ENCODE data around the gene PLXNA1. TPM values are rescaled to one million over a fixed set of nuclear protein-coding genes. Genes with fewer than 3 reads are reported as not detected.
A peak's percentile ranks its signal among the peaks of the same experiment; 100 is the strongest.

Gene PLXNA1
- total and polyA plus RNA-seq, 8 donors: 6.4 to 20.0 (median 8.5) TPM

GRCh38 chr3:127020543-127020942 is 37.6 kb downstream of the PLXNA1 start:
- ATAC-seq: no peak

GRCh38 chr3:127022849-127023248 is 39.9 kb downstream of the PLXNA1 start:
- no peak for FAIRE-seq
- 90 to 91% methylated on average over 6 to 7 of the region's 7 CpGs for WGBS, 2 donors

More at GRCh38 chr3:127020543-127020942, 37.6 kb downstream of the PLXNA1 start:
- Histone ChIP-seq H3K27me3 (no peaks in the 10 kb centered on the region), H3K27ac (no peak overlapping the region), H3K9me3 (no peaks in the 10 kb centered on the region), H3K4me1 (no peaks in the 10 kb centered on the region), H3K36me3 (peaks cover 2 to 37% (median 13%) of the 10 kb centered on the region in 3 donors), H3K4me3 (no peak overlapping the region)
- 92 to 95% methylated on average over 13 of the region's 13 CpGs for WGBS, 2 donors
- no peak for TF ChIP-seq CTCF (IDR thresholded peaks at IDR 0.05)
- no peak for FAIRE-seq
- no peak for DNase-seq
- intact Hi-C loops (cut with DNase I): no loop called here

GRCh38 chr3:127025456-127025855 is 42.5 kb downstream of the PLXNA1 start:
- intact Hi-C loops (cut with DNase I): no loop called here
- FAIRE-seq: no peak
- H3K36me3 ChIP-seq: peaks cover 2 to 23% (median 8%) of the 10 kb centered on the region in 3 donors
- DNase-seq: no peak
- H3K27ac ChIP-seq: no peak overlapping the region
- H3K4me1 ChIP-seq: no peaks in the 10 kb centered on the region
- H3K4me3 ChIP-seq: no peak overlapping the region
- no peaks in the 10 kb centered on the region for H3K9me3 ChIP-seq
- ATAC-seq: no peak
- no peak for TF ChIP-seq CTCF (IDR thresholded peaks at IDR 0.05)
- 78 to 85% methylated on average over 3 of the region's 3 CpGs for WGBS, 2 donors
- H3K27me3 ChIP-seq: no peaks in the 10 kb centered on the region

More at GRCh38 chr3:127022849-127023248, 39.9 kb downstream of the PLXNA1 start:
- ATAC-seq (no peak), DNase-seq (no peak)
- intact Hi-C loops (cut with DNase I): no loop called here
- Histone ChIP-seq H3K4me3 (no peak overlapping the region), H3K36me3 (peaks cover under 1 to 32% (median 2%) of the 10 kb centered on the region in 3 donors), H3K4me1 (no peaks in the 10 kb centered on the region), H3K27ac (no peak overlapping the region), H3K27me3 (no peaks in the 10 kb centered on the region), H3K9me3 (no peaks in the 10 kb centered on the region)
- TF ChIP-seq CTCF (IDR thresholded peaks at IDR 0.05): no peak

- TF ChIP-seq CTCF (IDR thresholded peaks at IDR 0.05): no peak
- H3K36me3 ChIP-seq: peaks cover 2 to 18% (median 8%) of the 10 kb centered on the region in 3 donors
- no peak for FAIRE-seq
These were observed 43.1 kb downstream of the PLXNA1 start for GRCh38 chr3:127026036-127026435.

GRCh38 chr3:127026661-127027060 is 43.7 kb downstream of the PLXNA1 start:
- no peak for FAIRE-seq

More at GRCh38 chr3:127026036-127026435, 43.1 kb downstream of the PLXNA1 start:
- no peaks in the 10 kb centered on the region for H3K27me3 ChIP-seq
- H3K9me3 ChIP-seq: no peaks in the 10 kb centered on the region
- intact Hi-C loops (cut with DNase I): no loop called here
- 90 to 92% methylated on average over 5 of the region's 5 CpGs for WGBS, 2 donors
- no peak overlapping the region for H3K4me3 ChIP-seq
- no peak overlapping the region for H3K27ac ChIP-seq
- ATAC-seq (no peak), DNase-seq (peak in 1 of 6 donors; percentile 20)
- no peaks in the 10 kb centered on the region for H3K4me1 ChIP-seq

More at GRCh38 chr3:127026661-127027060, 43.7 kb downstream of the PLXNA1 start:
- Histone ChIP-seq H3K36me3 (peaks cover 2 to 20% (median 8%) of the 10 kb centered on the region in 3 donors), H3K27ac (no peak overlapping the region), H3K9me3 (no peaks in the 10 kb centered on the region), H3K4me1 (no peaks in the 10 kb centered on the region), H3K4me3 (no peak overlapping the region), H3K27me3 (no peaks in the 10 kb centered on the region)
- no peak for ATAC-seq
- intact Hi-C loops (cut with DNase I): no loop called here
- TF ChIP-seq CTCF (IDR thresholded peaks at IDR 0.05): no peak
- WGBS, 2 donors: 83 to 93% methylated on average over 7 of the region's 7 CpGs
- DNase-seq: peak in 1 of 6 donors; percentile 40
